CD4-positive, CD25-positive, alpha-beta regulatory T cell (primary cell): ENCODE results near the gene OLFML1. TPM values are rescaled to one million over a fixed set of nuclear protein-coding genes. Genes with fewer than 3 reads are reported as not detected.

Experiments
- ATAC-seq, 2 donors: fragments of 150-1000 bp; cut with Tn5 transposase; one replicate each; pipeline ENCODE4 v1.10.0; 2021; ENCODE audit warnings: low read depth in 2 of 2, moderate number of reproducible peaks in 2 of 2, moderate library complexity in 1 of 2
- DNase-seq, 3 donors: peaks; one replicate each; pipeline versions ENCODE4 v3.0.0 to v3.0.0-alpha.2; 2012 to 2022; ENCODE audit warnings: mixed read lengths in 1 of 3
- H3K27ac ChIP-seq: one replicate; pipeline ENCODE4 v1.7.0; 2013; ENCODE audit warnings: mild to moderate bottlenecking, low read length; ENCODE audit not compliant: insufficient read depth, poor library complexity, severe bottlenecking
- H3K27me3 ChIP-seq: one replicate; pipeline ENCODE4 v1.7.0; 2013; ENCODE audit warnings: low read length; ENCODE audit not compliant: control insufficient read depth, insufficient read depth
- H3K36me3 ChIP-seq: one replicate; pipeline ENCODE4 v1.7.0; 2013; ENCODE audit warnings: mild to moderate bottlenecking, low read length, moderate library complexity; ENCODE audit not compliant: control insufficient read depth, insufficient read depth
- H3K4me1 ChIP-seq: 2 replicates; pipeline ENCODE4 v1.7.0; 2013; ENCODE audit warnings: mild to moderate bottlenecking, low read length; ENCODE audit not compliant: insufficient read depth, control insufficient read depth, poor library complexity, severe bottlenecking
- H3K4me3 ChIP-seq: one replicate; pipeline ENCODE4 v1.7.0; 2013; ENCODE audit warnings: low read depth, mild to moderate bottlenecking, low read length, moderate library complexity
- H3K9me3 ChIP-seq, 2 experiments: 1 replicate in 1 of 2; 2 replicates in 1 of 2; pipeline ENCODE4 v1.7.0; 2013; ENCODE audit warnings: low read length in 2 of 2, mild to moderate bottlenecking in 1 of 2, moderate library complexity in 1 of 2; ENCODE audit not compliant: control insufficient read depth in 2 of 2
- H3K27ac Mint-ChIP-seq, 3 donors: one replicate each; pipeline ENCODE4 v1.8.0; 2020 to 2022; ENCODE audit warnings: mild to moderate bottlenecking in 3 of 3, mixed read lengths in 3 of 3, moderate library complexity in 2 of 3
- H3K27me3 Mint-ChIP-seq: one replicate; pipeline ENCODE4 v1.8.0; 2022; ENCODE audit warnings: mild to moderate bottlenecking, mixed read lengths
- H3K36me3 Mint-ChIP-seq: one replicate; pipeline ENCODE4 v1.8.0; 2020; ENCODE audit warnings: mixed read lengths
- H3K4me1 Mint-ChIP-seq, 4 donors: one replicate each; pipeline ENCODE4 v1.8.0; 2020 to 2022; ENCODE audit warnings: mixed read lengths in 4 of 4, mild to moderate bottlenecking in 1 of 4
- H3K4me3 Mint-ChIP-seq, 4 donors: one replicate each; pipeline ENCODE4 v1.8.0; 2020 to 2022; ENCODE audit warnings: mild to moderate bottlenecking in 4 of 4, mixed read lengths in 4 of 4, moderate library complexity in 3 of 4
- H3K9me3 Mint-ChIP-seq, 7 donors: one replicate each; pipeline ENCODE4 v1.8.0; 2020 to 2022; ENCODE audit warnings: mixed read lengths in 7 of 7, mild to moderate bottlenecking in 3 of 7, moderate library complexity in 2 of 7
- polyA plus RNA-seq, 4 donors: library from polyadenylated mRNA; unstranded; fragments of 300-500 nt; fragmentation: Illumina TruSeq; gene quantifications; one replicate each; pipeline ENCODE4 v1.2.3, GENCODE V29; 2021
- total RNA-seq: library from RNA; stranded (reverse); gene quantifications from one replicate; pipeline ENCODE4 v1.2.3, GENCODE V29; 2022

Gene OLFML1
- total and polyA plus RNA-seq, 5 donors from 2014 or later, result 0.10 to 0.13 (median 0.11) TPM; not detected in 2

DNA sequence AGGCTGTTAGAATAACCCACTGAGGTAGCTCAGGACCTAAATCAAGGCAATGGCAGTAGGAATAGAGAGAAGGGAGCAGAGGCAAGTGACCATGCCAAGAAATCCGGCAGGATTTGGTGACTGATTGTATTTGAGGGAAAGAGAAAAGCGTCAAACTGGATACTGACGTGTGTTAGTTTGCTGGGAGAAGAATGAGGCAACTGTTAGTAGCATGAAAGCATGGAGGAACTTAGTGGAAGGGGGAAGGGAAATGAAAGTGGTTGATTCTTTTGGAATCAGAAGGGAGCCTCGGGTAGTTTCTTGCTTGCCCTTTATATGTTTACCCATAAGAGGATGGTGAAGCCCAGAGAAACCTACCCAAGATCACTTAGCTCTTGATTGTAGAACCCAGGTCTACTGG, 36.8 kb downstream of the OLFML1 start:
- no peak overlapping the region for H3K27ac Mint-ChIP-seq
- no peaks in the 10 kb centered on the region for H3K27me3 ChIP-seq
- H3K36me3 ChIP-seq, result no peaks in the 10 kb centered on the region
- H3K4me3 Mint-ChIP-seq, result no peak overlapping the region
- peaks cover 0 to 58% (median 15%) of the 10 kb centered on the region in 4 donors for H3K4me1 Mint-ChIP-seq
- peaks cover under 1% of the 10 kb centered on the region for H3K27me3 Mint-ChIP-seq
- H3K4me1 ChIP-seq, result peaks cover 7% of the 10 kb centered on the region
- no peaks in the 10 kb centered on the region for H3K9me3 ChIP-seq
- DNase-seq (no peak), ATAC-seq (no peak)
- peaks cover 8% of the 10 kb centered on the region for H3K36me3 Mint-ChIP-seq
- no peak overlapping the region for H3K27ac ChIP-seq
- H3K9me3 Mint-ChIP-seq, result no peaks in the 10 kb centered on the region
- H3K4me3 ChIP-seq, result no peak overlapping the region

DNA sequence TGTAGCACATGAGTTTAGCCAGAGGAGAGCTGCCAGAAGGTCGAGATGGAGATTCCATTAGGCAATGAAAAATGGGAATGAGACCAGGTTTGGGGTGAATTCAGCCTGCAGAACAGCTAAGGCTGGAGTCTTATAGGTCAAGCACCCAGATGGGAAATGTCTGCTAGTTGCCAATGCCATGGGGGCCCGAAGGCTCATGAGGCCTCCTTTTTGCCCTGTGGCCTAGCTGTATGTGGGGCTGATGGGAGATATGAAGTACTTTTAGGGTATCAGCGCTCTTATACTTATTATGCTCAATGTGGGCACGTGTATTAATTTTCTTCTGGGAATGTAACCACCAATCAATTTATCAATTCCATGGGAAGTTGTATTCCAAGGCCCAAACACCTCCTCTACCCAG, 37.2 kb downstream of the OLFML1 start:
- Histone ChIP-seq H3K27ac (no peak overlapping the region), H3K27me3 (no peaks in the 10 kb centered on the region)
- H3K4me1 Mint-ChIP-seq, result peaks cover 0 to 58% (median 17%) of the 10 kb centered on the region in 4 donors

GRCh38 chr11:7523416-7524210, 38.3 kb downstream of the OLFML1 start:
- no peaks in the 10 kb centered on the region for H3K9me3 Mint-ChIP-seq
- Histone ChIP-seq H3K4me1 (peaks cover 18% of the 10 kb centered on the region), H3K4me3 (no peak overlapping the region), H3K27ac (no peak overlapping the region), H3K36me3 (no peaks in the 10 kb centered on the region), H3K27me3 (no peaks in the 10 kb centered on the region), H3K9me3 (no peaks in the 10 kb centered on the region)
- peaks cover 6 to 62% (median 22%) of the 10 kb centered on the region in 4 donors for H3K4me1 Mint-ChIP-seq
- peak overlapping the region in 1 of 3 donors; percentile 38 for H3K27ac Mint-ChIP-seq
- ATAC-seq (no peak), DNase-seq (no peak)
- H3K27me3 Mint-ChIP-seq, result no peaks in the 10 kb centered on the region
- H3K4me3 Mint-ChIP-seq, result no peak overlapping the region
- H3K36me3 Mint-ChIP-seq, result peaks cover 5% of the 10 kb centered on the region

More for the DNA sequence above, 37.2 kb downstream of the OLFML1 start:
- ATAC-seq, result no peak
- no peak for DNase-seq
- Histone ChIP-seq H3K9me3 (no peaks in the 10 kb centered on the region), H3K4me3 (no peak overlapping the region), H3K4me1 (peaks cover 11% of the 10 kb centered on the region), H3K36me3 (no peaks in the 10 kb centered on the region)
- no peaks in the 10 kb centered on the region for H3K27me3 Mint-ChIP-seq
- no peak overlapping the region for H3K27ac Mint-ChIP-seq
- no peak overlapping the region for H3K4me3 Mint-ChIP-seq
- H3K36me3 Mint-ChIP-seq, result peaks cover 8% of the 10 kb centered on the region
- no peaks in the 10 kb centered on the region for H3K9me3 Mint-ChIP-seq

DNA sequence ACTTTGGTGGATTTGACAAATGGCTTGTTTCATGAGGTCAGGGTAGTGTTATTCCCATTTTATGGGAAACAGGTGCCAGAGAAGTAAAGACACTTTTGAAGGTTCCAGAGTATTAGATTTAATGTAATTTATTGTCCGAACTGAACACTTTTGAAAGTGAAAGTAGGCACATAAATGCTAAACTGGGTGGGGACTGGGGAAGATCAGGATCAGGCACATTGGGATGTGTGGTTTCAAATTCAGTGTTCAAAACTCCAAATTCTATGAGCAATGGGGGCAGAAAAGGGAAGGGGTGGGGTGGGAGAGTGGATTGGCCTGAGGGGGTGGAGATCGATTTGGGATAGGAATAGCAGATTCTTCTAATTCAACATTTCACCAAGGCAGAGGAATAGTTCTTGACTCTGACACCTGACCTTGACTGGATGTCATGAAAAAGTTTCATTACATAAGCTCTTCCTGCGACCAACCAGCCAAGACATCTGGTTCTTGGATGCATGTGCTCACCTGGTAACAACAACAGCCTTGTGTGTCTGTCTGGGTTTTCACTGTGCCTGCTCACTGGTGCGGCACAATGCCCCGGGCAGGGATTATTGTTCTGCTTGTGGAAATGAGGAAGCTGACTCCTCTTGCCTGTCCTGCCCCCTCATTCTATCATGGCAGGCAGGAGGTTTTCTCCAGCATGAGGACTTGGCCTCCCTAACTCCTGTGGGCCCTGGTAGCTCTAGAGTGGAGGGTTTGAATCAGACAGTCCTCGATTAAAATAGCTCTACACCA, 39.3 kb downstream of the OLFML1 start:
- no peak for ATAC-seq
- H3K27ac ChIP-seq, result no peak overlapping the region

DNA sequence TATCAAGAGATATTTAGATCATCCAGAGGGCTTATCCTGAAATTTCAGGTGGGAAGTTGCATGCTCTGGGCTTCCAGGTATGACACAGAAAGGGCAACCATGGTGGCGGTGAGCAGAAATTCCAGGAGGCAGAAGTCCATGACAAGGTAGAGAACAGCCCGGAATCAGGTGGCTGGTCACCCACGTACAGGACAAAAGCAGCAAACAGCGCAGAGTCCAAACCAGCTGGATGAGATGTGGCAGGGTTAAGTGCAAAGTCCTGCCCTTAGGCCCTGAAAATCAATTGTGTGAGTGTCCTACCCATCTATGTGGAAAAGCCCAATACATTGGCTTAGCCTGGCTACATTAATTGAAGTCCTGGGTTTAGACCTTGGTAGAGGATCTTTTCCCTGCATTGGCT, 40.1 kb downstream of the OLFML1 start:
- no peaks in the 10 kb centered on the region for H3K36me3 ChIP-seq
- no peak overlapping the region for H3K27ac ChIP-seq
- no peaks in the 10 kb centered on the region for H3K27me3 ChIP-seq
- no peak overlapping the region for H3K4me3 ChIP-seq
- H3K4me1 ChIP-seq, result peaks cover 18% of the 10 kb centered on the region
- ATAC-seq (no peak), DNase-seq (no peak)
- no peaks in the 10 kb centered on the region for H3K9me3 Mint-ChIP-seq
- no peaks in the 10 kb centered on the region for H3K27me3 Mint-ChIP-seq
- peak overlapping the region in 1 of 3 donors; percentile 57 for H3K27ac Mint-ChIP-seq
- H3K9me3 ChIP-seq, result no peaks in the 10 kb centered on the region
- H3K36me3 Mint-ChIP-seq, result no peaks in the 10 kb centered on the region
- peak overlapping the region in 1 of 4 donors; percentile 19 for H3K4me3 Mint-ChIP-seq
- peaks cover 6 to 70% (median 23%) of the 10 kb centered on the region in 4 donors for H3K4me1 Mint-ChIP-seq

More for the DNA sequence above, 39.3 kb downstream of the OLFML1 start:
- no peaks in the 10 kb centered on the region for H3K9me3 ChIP-seq
- Mint-ChIP-seq H3K27me3 (no peaks in the 10 kb centered on the region), H3K4me1 (peaks cover 6 to 66% (median 24%) of the 10 kb centered on the region in 4 donors), H3K36me3 (no peaks in the 10 kb centered on the region), H3K9me3 (no peaks in the 10 kb centered on the region), H3K27ac (peak overlapping the region; percentile 11 to 72 (median 45)), H3K4me3 (peak overlapping the region in 1 of 4 donors; percentile 57)
- H3K27me3 ChIP-seq, result no peaks in the 10 kb centered on the region
- no peaks in the 10 kb centered on the region for H3K36me3 ChIP-seq
- peaks cover 18% of the 10 kb centered on the region for H3K4me1 ChIP-seq
- DNase-seq, result no peak
- no peak overlapping the region for H3K4me3 ChIP-seq

DNA sequence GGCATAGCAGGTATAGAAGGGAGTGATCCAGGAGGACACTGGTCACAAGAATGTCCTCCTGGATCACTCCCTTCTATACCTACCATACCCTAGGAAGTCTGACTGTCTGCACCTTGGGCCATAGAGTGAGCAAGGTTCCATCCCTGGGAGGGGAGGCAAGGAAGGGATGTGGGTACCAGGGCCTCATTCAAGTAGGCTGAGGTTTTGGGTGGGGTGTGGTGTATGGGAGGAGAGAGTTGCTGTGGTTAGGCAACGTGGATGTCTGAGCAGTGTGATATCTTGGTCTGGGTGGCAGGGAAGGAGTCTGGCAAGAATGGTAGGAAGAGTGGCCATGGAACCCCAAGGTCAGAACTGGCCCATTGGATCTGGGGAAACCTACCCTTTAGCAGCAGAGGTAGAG, 41.7 kb downstream of the OLFML1 start:
- Histone ChIP-seq H3K36me3 (no peaks in the 10 kb centered on the region), H3K27me3 (no peaks in the 10 kb centered on the region), H3K27ac (no peak overlapping the region), H3K9me3 (no peaks in the 10 kb centered on the region), H3K4me3 (peak overlapping the region; percentile 44), H3K4me1 (peaks cover 18% of the 10 kb centered on the region)
- H3K36me3 Mint-ChIP-seq, result peaks cover 5% of the 10 kb centered on the region
- H3K9me3 Mint-ChIP-seq, result no peaks in the 10 kb centered on the region
- peak overlapping the region; percentile 68 to 86 (median 86) for H3K27ac Mint-ChIP-seq
- ATAC-seq (peak; percentile 83 to 92), DNase-seq (peak in 2 of 3 donors; percentile 61 to 89)
- no peaks in the 10 kb centered on the region for H3K27me3 Mint-ChIP-seq
- peaks cover 6 to 81% (median 23%) of the 10 kb centered on the region in 4 donors for H3K4me1 Mint-ChIP-seq
- H3K4me3 Mint-ChIP-seq, result peak overlapping the region in 3 of 4 donors; percentile 24 to 84 (median 75)

GRCh38 chr11:7528514-7529049, 43.3 kb downstream of the OLFML1 start:
- Mint-ChIP-seq H3K27me3 (no peaks in the 10 kb centered on the region), H3K36me3 (peaks cover 5% of the 10 kb centered on the region), H3K4me3 (peak overlapping the region in 1 of 4 donors; percentile 49), H3K27ac (peak overlapping the region in 2 of 3 donors; percentile 62 to 86), H3K9me3 (no peaks in the 10 kb centered on the region), H3K4me1 (peaks cover 6 to 77% (median 24%) of the 10 kb centered on the region in 4 donors)
- no peaks in the 10 kb centered on the region for H3K27me3 ChIP-seq
- no peak for DNase-seq
- no peak overlapping the region for H3K27ac ChIP-seq
- ATAC-seq, result no peak
- peaks cover 18% of the 10 kb centered on the region for H3K4me1 ChIP-seq
- no peaks in the 10 kb centered on the region for H3K36me3 ChIP-seq
- no peak overlapping the region for H3K4me3 ChIP-seq
- no peaks in the 10 kb centered on the region for H3K9me3 ChIP-seq
